ENCODE data around the gene MINDY2. TPM values are rescaled to one million over a fixed set of nuclear protein-coding genes. Genes with fewer than 3 reads are reported as not detected.
A peak's percentile ranks its signal among the peaks of the same experiment; 100 is the strongest.

MINDY2 gene
- total and polyA plus RNA-seq, 5 donors from 2014 or later, result 7.9 to 15.9 (median 13.1) TPM

DNA sequence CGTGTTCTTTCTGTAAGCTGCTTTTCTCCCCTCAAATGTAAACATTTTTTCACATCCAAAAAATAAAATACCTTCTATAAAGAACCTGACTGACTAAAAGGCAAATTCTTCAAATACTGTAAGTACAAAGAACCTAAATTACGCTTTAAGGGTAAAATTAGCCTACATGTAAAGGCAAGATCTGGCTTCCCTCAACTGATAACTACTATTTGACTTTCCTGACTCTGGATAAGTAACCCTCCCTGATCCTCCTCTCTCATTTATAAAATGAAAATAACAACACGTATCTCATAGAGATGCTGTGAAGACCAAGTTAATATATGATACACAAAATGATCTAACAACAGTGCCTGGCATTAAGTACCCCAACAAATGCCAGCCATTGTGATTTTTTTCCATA is 33.8 kb upstream of the MINDY2 start:
- H3K27ac Mint-ChIP-seq, result no peak overlapping the region

DNA sequence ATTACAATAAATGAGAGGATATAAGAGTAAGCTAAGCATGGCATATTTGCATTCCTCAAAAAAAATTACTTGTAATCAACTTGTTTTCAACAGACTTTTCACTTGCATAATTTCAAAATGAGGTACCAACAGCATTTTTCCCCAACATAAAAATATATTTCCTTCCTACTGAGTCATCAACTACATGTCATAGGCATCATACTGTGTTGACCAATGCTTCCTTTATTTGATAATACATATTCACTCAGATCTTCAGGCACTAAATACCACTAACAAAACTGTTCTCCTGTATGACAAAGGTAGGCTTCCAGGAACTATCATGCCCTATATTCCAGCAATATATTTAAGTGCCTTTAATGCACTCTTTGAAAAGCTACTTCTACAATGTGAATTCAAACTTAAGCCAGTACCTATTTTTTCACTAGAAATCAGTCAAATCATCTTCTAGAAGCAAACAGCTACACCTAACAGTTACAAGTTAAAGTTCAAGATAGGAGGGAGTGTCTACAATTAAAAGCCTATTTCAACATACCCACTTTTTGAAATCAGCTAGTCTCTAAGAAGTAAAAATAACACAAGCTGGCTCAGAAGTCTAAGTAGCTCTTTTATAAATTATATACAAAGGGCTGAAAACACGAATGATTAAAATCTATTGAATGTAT is 32.9 kb upstream of the MINDY2 start:
- Histone ChIP-seq H3K27me3 (ENCODE audit: control insufficient read depth, insufficient read depth, low read length) (no peaks in the 10 kb centered on the region), H3K36me3 (ENCODE audit: control insufficient read depth, insufficient read depth, low read length) (no peaks in the 10 kb centered on the region), H3K9me3 (ENCODE audit: control insufficient read depth in 2 of 2, low read length in 2 of 2) (no peaks in the 10 kb centered on the region), H3K4me3 (ENCODE audit: low read depth, low read length) (no peak overlapping the region), H3K4me1 (ENCODE audit: control insufficient read depth, insufficient read depth, low read length, poor library complexity, severe bottlenecking) (peaks cover 45% of the 10 kb centered on the region), H3K27ac (ENCODE audit: insufficient read depth, low read length, poor library complexity, severe bottlenecking) (no peak overlapping the region)
- DNase-seq (no peak), ATAC-seq (ENCODE audit: low read depth in 2 of 2) (peak in 1 of 2 donors; percentile 48)
- Mint-ChIP-seq H3K4me1 (peaks cover 45 to 87% (median 77%) of the 10 kb centered on the region in 4 donors), H3K27me3 (no peaks in the 10 kb centered on the region), H3K27ac (peak overlapping the region in 1 of 3 donors; percentile 5), H3K9me3 (no peaks in the 10 kb centered on the region), H3K4me3 (peak overlapping the region; percentile 3 to 37 (median 17)), H3K36me3 (no peaks in the 10 kb centered on the region)

More for the DNA sequence above, 33.8 kb upstream of the MINDY2 start:
- peaks cover 48 to 87% (median 75%) of the 10 kb centered on the region in 4 donors for H3K4me1 Mint-ChIP-seq
- DNase-seq, result no peak
- no peaks in the 10 kb centered on the region for H3K27me3 Mint-ChIP-seq
- ATAC-seq (ENCODE audit: low read depth in 2 of 2), result no peak
- Histone ChIP-seq H3K27ac (ENCODE audit: insufficient read depth, low read length, poor library complexity, severe bottlenecking) (no peak overlapping the region), H3K36me3 (ENCODE audit: control insufficient read depth, insufficient read depth, low read length) (no peaks in the 10 kb centered on the region), H3K9me3 (ENCODE audit: control insufficient read depth in 2 of 2, low read length in 2 of 2) (no peaks in the 10 kb centered on the region), H3K4me1 (ENCODE audit: control insufficient read depth, insufficient read depth, low read length, poor library complexity, severe bottlenecking) (peaks cover 45% of the 10 kb centered on the region), H3K4me3 (ENCODE audit: low read depth, low read length) (no peak overlapping the region), H3K27me3 (ENCODE audit: control insufficient read depth, insufficient read depth, low read length) (no peaks in the 10 kb centered on the region)
- peak overlapping the region in 1 of 4 donors; percentile 7 for H3K4me3 Mint-ChIP-seq
- no peaks in the 10 kb centered on the region for H3K9me3 Mint-ChIP-seq
- no peaks in the 10 kb centered on the region for H3K36me3 Mint-ChIP-seq

DNA sequence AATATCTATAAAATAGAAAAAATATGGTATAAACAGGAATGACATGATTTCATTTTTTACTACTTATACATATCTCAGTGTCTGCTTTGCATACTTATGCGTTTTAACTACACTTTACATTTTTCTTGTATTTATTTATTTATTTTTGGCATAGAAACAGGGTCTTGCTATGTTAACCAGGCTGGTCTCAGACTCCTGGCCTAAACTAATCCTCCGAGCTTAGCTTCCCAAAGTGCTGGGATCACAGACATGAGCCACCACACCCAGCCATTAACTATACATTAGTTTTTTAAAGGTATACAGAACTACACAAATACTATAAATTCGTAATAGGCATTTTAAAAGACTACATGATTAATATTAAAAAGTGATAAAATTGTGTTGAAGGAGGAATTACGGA is 30.7 kb upstream of the MINDY2 start:
- no peak overlapping the region for H3K27ac ChIP-seq (ENCODE audit: insufficient read depth, low read length, poor library complexity, severe bottlenecking)
- H3K4me3 ChIP-seq (ENCODE audit: low read depth, low read length), result no peak overlapping the region
- Mint-ChIP-seq H3K27ac (no peak overlapping the region), H3K9me3 (no peaks in the 10 kb centered on the region), H3K4me1 (peaks cover 43 to 93% (median 81%) of the 10 kb centered on the region in 4 donors), H3K36me3 (peaks cover 8% of the 10 kb centered on the region), H3K27me3 (no peaks in the 10 kb centered on the region), H3K4me3 (no peak overlapping the region)
- H3K36me3 ChIP-seq (ENCODE audit: control insufficient read depth, insufficient read depth, low read length), result no peaks in the 10 kb centered on the region
- DNase-seq (no peak), ATAC-seq (ENCODE audit: low read depth in 2 of 2) (no peak)
- H3K27me3 ChIP-seq (ENCODE audit: control insufficient read depth, insufficient read depth, low read length), result no peaks in the 10 kb centered on the region
- no peaks in the 10 kb centered on the region for H3K9me3 ChIP-seq (ENCODE audit: control insufficient read depth in 2 of 2, low read length in 2 of 2)
- peaks cover 58% of the 10 kb centered on the region for H3K4me1 ChIP-seq (ENCODE audit: control insufficient read depth, insufficient read depth, low read length, poor library complexity, severe bottlenecking)

DNA sequence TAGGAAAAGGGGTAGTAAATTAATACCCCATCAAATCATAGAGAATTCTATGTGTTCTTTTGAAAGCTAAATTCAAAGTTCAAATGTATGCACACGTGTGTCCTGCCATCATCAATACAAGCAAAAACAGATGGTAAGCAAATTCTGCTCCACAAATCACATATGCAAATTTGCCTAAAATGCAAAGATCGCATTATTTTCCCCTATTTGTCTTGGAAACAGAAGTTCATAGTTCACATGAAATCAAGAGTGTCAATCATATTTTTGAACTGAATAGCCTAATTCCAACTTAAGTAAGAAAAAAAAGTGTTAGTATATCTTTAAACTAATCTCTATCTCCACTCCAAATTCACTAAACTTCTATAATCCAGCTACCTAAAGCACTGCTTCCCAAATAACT is 30.1 kb upstream of the MINDY2 start:
- Histone ChIP-seq H3K4me3 (ENCODE audit: low read depth, low read length) (peak overlapping the region; percentile 27), H3K9me3 (ENCODE audit: control insufficient read depth in 2 of 2, low read length in 2 of 2) (no peaks in the 10 kb centered on the region), H3K36me3 (ENCODE audit: control insufficient read depth, insufficient read depth, low read length) (no peaks in the 10 kb centered on the region), H3K4me1 (ENCODE audit: control insufficient read depth, insufficient read depth, low read length, poor library complexity, severe bottlenecking) (peaks cover 62% of the 10 kb centered on the region), H3K27ac (ENCODE audit: insufficient read depth, low read length, poor library complexity, severe bottlenecking) (no peak overlapping the region), H3K27me3 (ENCODE audit: control insufficient read depth, insufficient read depth, low read length) (no peaks in the 10 kb centered on the region)
- DNase-seq, result no peak
- Mint-ChIP-seq H3K4me3 (peak overlapping the region in 3 of 4 donors; percentile 1 to 48 (median 24)), H3K27ac (peak overlapping the region in 1 of 3 donors; percentile 0), H3K9me3 (no peaks in the 10 kb centered on the region), H3K27me3 (no peaks in the 10 kb centered on the region), H3K4me1 (peaks cover 39 to 93% (median 83%) of the 10 kb centered on the region in 4 donors), H3K36me3 (peaks cover 9% of the 10 kb centered on the region)
- ATAC-seq (ENCODE audit: low read depth in 2 of 2), result no peak

DNA sequence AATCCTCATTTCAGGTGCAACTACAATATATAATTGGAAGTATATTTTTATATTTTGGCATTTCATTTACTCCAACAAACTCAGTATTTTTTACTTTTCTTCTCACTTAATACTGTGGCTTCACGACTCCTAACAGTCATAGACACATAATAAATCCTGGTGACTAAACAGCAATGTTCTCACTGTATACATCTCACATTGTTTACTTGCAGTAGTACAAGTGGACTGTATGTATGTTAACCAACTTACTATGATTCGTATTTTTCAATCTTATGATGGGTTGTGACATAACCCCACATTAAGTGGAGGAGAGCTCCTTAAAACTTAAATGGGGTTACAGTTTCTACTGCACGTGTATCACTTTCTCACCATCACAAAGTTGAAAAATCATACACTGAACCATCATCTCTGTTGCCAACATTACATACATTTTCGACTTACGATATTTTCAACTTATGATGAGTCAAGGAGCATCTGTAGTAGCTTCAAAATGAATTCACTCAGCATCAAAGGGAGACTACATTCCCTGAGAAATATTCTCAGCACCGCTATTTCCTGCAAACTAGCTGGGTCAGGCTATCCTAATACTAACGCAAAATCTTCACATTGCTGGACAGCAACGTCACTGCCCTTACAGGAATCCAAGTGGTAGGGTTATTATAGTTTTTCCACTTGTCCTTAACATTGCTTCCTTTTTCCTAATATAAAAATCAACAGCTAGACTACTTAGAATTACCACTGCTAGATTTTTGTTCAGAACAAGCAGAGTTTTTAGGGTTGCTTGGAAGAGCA is 28.9 kb upstream of the MINDY2 start:
- no peak for DNase-seq
- no peaks in the 10 kb centered on the region for H3K9me3 Mint-ChIP-seq
- Histone ChIP-seq H3K36me3 (ENCODE audit: control insufficient read depth, insufficient read depth, low read length) (no peaks in the 10 kb centered on the region), H3K9me3 (ENCODE audit: control insufficient read depth in 2 of 2, low read length in 2 of 2) (no peaks in the 10 kb centered on the region), H3K4me3 (ENCODE audit: low read depth, low read length) (peak overlapping the region; percentile 27), H3K27me3 (ENCODE audit: control insufficient read depth, insufficient read depth, low read length) (no peaks in the 10 kb centered on the region), H3K27ac (ENCODE audit: insufficient read depth, low read length, poor library complexity, severe bottlenecking) (no peak overlapping the region), H3K4me1 (ENCODE audit: control insufficient read depth, insufficient read depth, low read length, poor library complexity, severe bottlenecking) (peaks cover 62% of the 10 kb centered on the region)
- H3K36me3 Mint-ChIP-seq, result peaks cover 9% of the 10 kb centered on the region
- H3K27ac Mint-ChIP-seq, result no peak overlapping the region
- H3K4me3 Mint-ChIP-seq, result peak overlapping the region; percentile 23 to 53 (median 32)
- no peaks in the 10 kb centered on the region for H3K27me3 Mint-ChIP-seq
- no peak for ATAC-seq (ENCODE audit: low read depth in 2 of 2)
- peaks cover 39 to 91% (median 78%) of the 10 kb centered on the region in 4 donors for H3K4me1 Mint-ChIP-seq

DNA sequence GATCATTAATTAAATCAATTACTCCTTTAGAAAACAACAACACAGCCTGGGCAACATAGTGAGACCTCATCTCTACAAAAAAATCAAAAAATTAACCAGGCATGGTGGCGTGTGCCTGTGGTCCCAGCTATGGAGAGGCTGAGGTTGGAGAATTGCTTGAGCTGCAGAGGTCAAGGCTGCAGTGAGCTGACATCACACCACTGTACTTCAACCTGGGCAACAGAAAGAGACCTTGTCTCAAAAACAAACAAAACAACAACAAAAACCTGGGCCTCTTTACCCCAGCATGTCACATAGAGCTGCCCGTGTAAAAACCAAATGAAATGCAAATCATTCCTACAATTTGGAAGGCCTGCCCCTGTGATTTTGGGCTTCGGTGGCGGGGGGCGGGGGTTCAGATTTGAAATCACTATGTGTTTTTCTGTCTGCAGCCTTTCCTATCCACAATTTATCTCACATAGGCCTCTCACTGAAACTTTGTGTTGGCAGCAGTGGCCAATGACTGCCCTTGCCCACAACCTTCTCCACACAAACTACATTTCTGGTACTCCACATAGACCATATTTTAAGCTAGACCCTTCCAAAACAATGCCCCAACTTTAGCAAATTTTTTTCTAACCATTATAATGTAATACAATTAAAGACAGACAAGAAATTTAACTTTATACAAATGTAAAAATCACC is 28.1 kb upstream of the MINDY2 start:
- no peaks in the 10 kb centered on the region for H3K9me3 ChIP-seq (ENCODE audit: control insufficient read depth in 2 of 2, low read length in 2 of 2)
- Mint-ChIP-seq H3K4me1 (peaks cover 39 to 89% (median 77%) of the 10 kb centered on the region in 4 donors), H3K4me3 (peak overlapping the region; percentile 28 to 53 (median 42)), H3K9me3 (no peaks in the 10 kb centered on the region), H3K27me3 (no peaks in the 10 kb centered on the region), H3K36me3 (peaks cover 9% of the 10 kb centered on the region), H3K27ac (no peak overlapping the region)
- H3K4me3 ChIP-seq (ENCODE audit: low read depth, low read length), result peak overlapping the region; percentile 43
- H3K27ac ChIP-seq (ENCODE audit: insufficient read depth, low read length, poor library complexity, severe bottlenecking), result peak overlapping the region; percentile 1
- ATAC-seq (ENCODE audit: low read depth in 2 of 2) (no peak), DNase-seq (no peak)
- H3K36me3 ChIP-seq (ENCODE audit: control insufficient read depth, insufficient read depth, low read length), result no peaks in the 10 kb centered on the region
- H3K27me3 ChIP-seq (ENCODE audit: control insufficient read depth, insufficient read depth, low read length), result no peaks in the 10 kb centered on the region
- peaks cover 62% of the 10 kb centered on the region for H3K4me1 ChIP-seq (ENCODE audit: control insufficient read depth, insufficient read depth, low read length, poor library complexity, severe bottlenecking)

DNA sequence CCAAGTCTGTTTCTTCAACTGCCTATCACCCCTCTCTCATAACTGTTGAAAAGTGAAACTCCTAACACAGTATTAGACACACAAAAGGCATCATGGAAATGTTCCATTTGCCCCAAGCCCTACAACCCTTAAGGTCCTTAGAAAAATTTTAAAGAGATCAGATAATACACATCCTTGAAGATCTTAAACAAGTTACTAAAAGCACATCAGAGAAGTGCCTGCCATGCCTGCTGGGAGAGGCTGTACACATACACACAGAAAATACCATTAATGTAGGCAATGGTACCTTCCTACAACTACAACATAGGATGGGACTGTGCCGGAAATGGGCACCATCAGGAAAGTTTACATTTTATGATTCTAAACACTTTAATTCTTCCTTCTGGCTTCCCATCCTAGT is 24.9 kb upstream of the MINDY2 start:
- Histone ChIP-seq H3K36me3 (ENCODE audit: control insufficient read depth, insufficient read depth, low read length) (no peaks in the 10 kb centered on the region), H3K27ac (ENCODE audit: insufficient read depth, low read length, poor library complexity, severe bottlenecking) (no peak overlapping the region), H3K4me3 (ENCODE audit: low read depth, low read length) (peak overlapping the region; percentile 98), H3K9me3 (ENCODE audit: control insufficient read depth in 2 of 2, low read length in 2 of 2) (no peaks in the 10 kb centered on the region), H3K27me3 (ENCODE audit: control insufficient read depth, insufficient read depth, low read length) (no peaks in the 10 kb centered on the region), H3K4me1 (ENCODE audit: control insufficient read depth, insufficient read depth, low read length, poor library complexity, severe bottlenecking) (peaks cover 61% of the 10 kb centered on the region)
- no peak for DNase-seq
- no peak for ATAC-seq (ENCODE audit: low read depth in 2 of 2)
- Mint-ChIP-seq H3K27ac (peak overlapping the region in 2 of 3 donors; percentile 12 to 52), H3K4me3 (peak overlapping the region; percentile 29 to 83 (median 48)), H3K36me3 (peaks cover 9% of the 10 kb centered on the region), H3K9me3 (no peaks in the 10 kb centered on the region), H3K4me1 (peaks cover 38 to 82% (median 66%) of the 10 kb centered on the region in 4 donors), H3K27me3 (no peaks in the 10 kb centered on the region)
